HEK293 (cell line): ENCODE data around the gene TGM6.
A peak's percentile ranks its signal among the peaks of the same experiment; 100 is the strongest.

ENCODE experiments used
- CTCF ChIA-PET: fragments of 350-600 bp; formaldehyde crosslinking; extraction: SDS; loops from one replicate; lab custom pipeline; 2021; ENCODE audit warnings: antibody characterized with exemption; lab: Yijun Ruan, JAX
- POLR2A ChIA-PET: fragments of 300-600 bp; formaldehyde crosslinking; extraction: SDS; loops from one replicate; lab custom pipeline; 2020; ENCODE audit warnings: antibody characterized with exemption, inconsistent platforms; lab: Yijun Ruan, JAX
- H3K27ac ChIP-seq: fragments of 200-500 bp; sonication (Bioruptor generic); 2 replicates; pipeline ENCODE4 v1.5.1; 2014; ENCODE audit warnings: low read depth, low read length, control low read depth, inconsistent platforms; ENCODE audit errors: extremely low read depth
- H3K36me3 ChIP-seq, 2 experiments: fragments of 200-500 bp in 1 of 2; sonication (Bioruptor generic) in 1 of 2; 1 replicate in 1 of 2; 2 replicates in 1 of 2; pipeline ENCODE4 v1.5.1; 2014 to 2017; ENCODE audit warnings: inconsistent platforms in 2 of 2, low read length in 2 of 2; ENCODE audit not compliant: control insufficient read depth in 2 of 2, insufficient read depth in 1 of 2
- H3K4me1 ChIP-seq: fragments of 200-500 bp; sonication (Bioruptor generic); 2 replicates; pipeline ENCODE4 v1.5.1; 2014; ENCODE audit warnings: mild to moderate bottlenecking, low read length, inconsistent platforms; ENCODE audit not compliant: control insufficient read depth, insufficient read depth
- H3K4me3 ChIP-seq: 2 replicates; pipeline ENCODE4 v1.5.1; 2011; ENCODE audit warnings: low read depth, mild to moderate bottlenecking, control low read depth, low read length, moderate library complexity
- H3K9me3 ChIP-seq: fragments of 200-500 bp; sonication (Bioruptor generic); 2 replicates; pipeline ENCODE4 v1.5.1; 2014; ENCODE audit warnings: low read depth, low read length, inconsistent platforms; ENCODE audit not compliant: control insufficient read depth, insufficient read depth
- EGR2 ChIP-seq: fragments of 450-650 bp; formaldehyde crosslinking; IDR thresholded peaks from 2 replicates; pipeline ENCODE4 v1.5.1; 2016; ENCODE audit warnings: low read depth, missing biosample characterization, missing genetic modification characterization
- ZFHX2 ChIP-seq: fragments of 450-650 bp; formaldehyde crosslinking; conservative IDR thresholded peaks from 2 replicates; pipeline ENCODE4 v1.5.1; 2016; ENCODE audit warnings: missing biosample characterization, missing genetic modification characterization
- ZIC2 ChIP-seq: fragments of 450-650 bp; formaldehyde crosslinking; IDR thresholded peaks from 2 replicates; pipeline ENCODE4 v1.5.1; 2016; ENCODE audit warnings: missing biosample characterization, missing genetic modification characterization
- ZNF18 ChIP-seq: fragments of 450-650 bp; formaldehyde crosslinking; IDR thresholded peaks from 2 replicates; pipeline ENCODE4 v1.5.1; 2016; ENCODE audit warnings: missing biosample characterization, missing genetic modification characterization
- ZNF184 ChIP-seq: fragments of 450-650 bp; IDR thresholded peaks from 2 replicates; pipeline ENCODE4 v1.5.1; 2018; ENCODE audit warnings: missing biosample characterization, mild to moderate bottlenecking, missing genetic modification characterization
- ZNF416 ChIP-seq: fragments of 450-650 bp; formaldehyde crosslinking; IDR thresholded peaks from 2 replicates; pipeline ENCODE4 v1.5.1; 2016; ENCODE audit warnings: missing biosample characterization, missing genetic modification characterization
- ZNF544 ChIP-seq: fragments of 450-650 bp; formaldehyde crosslinking; IDR thresholded peaks from 2 replicates; pipeline ENCODE4 v1.5.0; 2017; ENCODE audit warnings: missing biosample characterization, missing genetic modification characterization
- ZNF654 ChIP-seq: fragments of 450-650 bp; formaldehyde crosslinking; IDR thresholded peaks from 2 replicates; pipeline ENCODE4 v1.5.1; 2016; ENCODE audit warnings: low read depth, missing biosample characterization, missing genetic modification characterization
- ZNF707 ChIP-seq: fragments of 450-650 bp; formaldehyde crosslinking; IDR thresholded peaks from 2 replicates; pipeline ENCODE4 v1.5.1; 2016; ENCODE audit warnings: missing biosample characterization, missing genetic modification characterization

TGM6 gene

GRCh38 chr20:2475850-2476741 lies 95.4 kb downstream of the TGM6 start:
- H3K36me3 ChIP-seq: peaks cover 6 to 21% of the 10 kb centered on the region in 2 experiments
- H3K27ac ChIP-seq: no peak overlapping the region
- no peaks in the 10 kb centered on the region for H3K9me3 ChIP-seq
- CTCF ChIA-PET: interaction anchor here (0.7 to 2.1 kb wide), 8 partner anchors 16 to 268 kb away, joined by 3 to 7 read pairs (median 5); no protein-coding TSS in a partner anchor
- H3K4me3 ChIP-seq: no peak overlapping the region
- TF ChIP-seq ZNF707 (tag by site-specific recombination): no peak
- TF ChIP-seq ZIC2 (tag by site-specific recombination): peak; percentile 70
- peak; percentile 55; the same call in 1 of the 2 replicates for TF ChIP-seq ZFHX2 (tag by site-specific recombination)
- no peak for TF ChIP-seq ZNF184 (tag by site-specific recombination)
- TF ChIP-seq EGR2 (tag by site-specific recombination): peak; percentile 70; the same call in 1 of the 2 replicates
- POLR2A ChIA-PET: interaction anchor here (0.6 kb wide), 2 partner anchors 66 to 177 kb away, joined by 3 to 4 read pairs; no protein-coding TSS in a partner anchor
- H3K4me1 ChIP-seq: no peaks in the 10 kb centered on the region

- Histone ChIP-seq H3K27ac (no peak overlapping the region), H3K9me3 (no peaks in the 10 kb centered on the region), H3K4me3 (no peak overlapping the region), H3K4me1 (no peaks in the 10 kb centered on the region), H3K36me3 (peaks cover 8 to 28% of the 10 kb centered on the region in 2 experiments)
- ChIA-PET CTCF (interaction anchor here (0.7 to 1.5 kb wide), 9 partner anchors 10 to 269 kb away, joined by 3 to 8 read pairs (median 5); no protein-coding TSS in a partner anchor), POLR2A (interaction anchor here (1.3 kb wide), 1 partner anchor 31 kb away, joined by 4 read pairs; no protein-coding TSS in a partner anchor)
- TF ChIP-seq ZNF654: peak; percentile 58
- no peak for TF ChIP-seq EGR2 (tag by site-specific recombination)
Measured at GRCh38 chr20:2476742-2477615, 96.3 kb downstream of the TGM6 start.

GRCh38 chr20:2480381-2480780 lies 99.7 kb downstream of the TGM6 start:
- no peak for TF ChIP-seq ZNF544 (tag by site-specific recombination)
- TF ChIP-seq ZNF18 (tag by site-specific recombination): no peak
- no peak for TF ChIP-seq ZNF416 (tag by site-specific recombination)
- Histone ChIP-seq H3K36me3 (peaks cover 22 to 56% of the 10 kb centered on the region in 2 experiments), H3K9me3 (no peaks in the 10 kb centered on the region), H3K4me3 (no peak overlapping the region), H3K4me1 (no peaks in the 10 kb centered on the region), H3K27ac (no peak overlapping the region)
- ChIA-PET POLR2A (interaction anchor here (1.3 to 1.6 kb wide), 2 partner anchors 9 to 10 kb away, joined by 3 to 10 read pairs; partner anchors contain the start of gene SNRPB), CTCF (no interaction called here)
